Mucosa of descending colon (tissue), 3 donors: Measurements from ENCODE around the gene DLK1. TPM values are rescaled to one million over a fixed set of nuclear protein-coding genes. Genes with fewer than 3 reads are reported as not detected.

Experiments used
- ATAC-seq: fragments of 200-7000 bp; cut with Tn5 transposase; one replicate; pipeline ENCODE4 v1.9.1; 2020; ENCODE audit warnings: mild to moderate bottlenecking, moderate library complexity
- DNase-seq, 3 donors: peaks; one replicate each; pipeline ENCODE4 v3.0.0-alpha.2; 2020
- H3K36me3 ChIP-seq: fragments of 200-600 bp; one replicate; pipeline ENCODE4 v1.8.0; 2021; ENCODE audit warnings: low read depth, mild to moderate bottlenecking
- H3K4me1 ChIP-seq: fragments of 200-600 bp; one replicate; pipeline ENCODE4 v1.8.0; 2021; ENCODE audit warnings: low read depth, mild to moderate bottlenecking
- H3K4me3 ChIP-seq: fragments of 200-600 bp; one replicate; pipeline ENCODE4 v1.8.0; 2021; ENCODE audit warnings: mild to moderate bottlenecking
- H3K9me3 ChIP-seq: fragments of 200-600 bp; one replicate; pipeline ENCODE4 v1.8.0; 2021; ENCODE audit warnings: mild to moderate bottlenecking
- intact Hi-C, 2 donors: fragments of 100-400 bp; cut with DNase I in 1 of 2; cut with micrococcal nuclease in 1 of 2; formaldehyde crosslinking; loops; one replicate each; pipeline versions ENCODE4 v1.11.0 to v1.11.1; 2022; cut with DNase I, micrococcal nuclease
- total RNA-seq, 3 donors: library from RNA; stranded (reverse); fragmentation: NEBNext Ultra II Directional in 2 of 3; extraction: Animal tissue kit (Norgen Biotek cat#: 25700) in 2 of 3; gene quantifications; one replicate each; pipeline versions ENCODE4 v1.2.1 to v1.2.4, GENCODE V29; 2021 to 2023
- TF ChIP-seq, protein P1 (sequence below): fragments of 200-600 bp; IDR thresholded peaks from one replicate; pipeline ENCODE4 v1.8.0; 2022; ENCODE audit warnings: antibody characterized with exemption, mild to moderate bottlenecking
- donor health status: DM: no; HTN: no; CAD: no; lungs with moderate emphysema.
- donor health status: DM: no; HTN: no; CAD: no.
- donor health status: DM: no; HTN: yes; CAD: no.

Gene DLK1
- total RNA-seq, 3 donors from 2014 or later = 1.9 TPM; not detected in 2

DNA sequence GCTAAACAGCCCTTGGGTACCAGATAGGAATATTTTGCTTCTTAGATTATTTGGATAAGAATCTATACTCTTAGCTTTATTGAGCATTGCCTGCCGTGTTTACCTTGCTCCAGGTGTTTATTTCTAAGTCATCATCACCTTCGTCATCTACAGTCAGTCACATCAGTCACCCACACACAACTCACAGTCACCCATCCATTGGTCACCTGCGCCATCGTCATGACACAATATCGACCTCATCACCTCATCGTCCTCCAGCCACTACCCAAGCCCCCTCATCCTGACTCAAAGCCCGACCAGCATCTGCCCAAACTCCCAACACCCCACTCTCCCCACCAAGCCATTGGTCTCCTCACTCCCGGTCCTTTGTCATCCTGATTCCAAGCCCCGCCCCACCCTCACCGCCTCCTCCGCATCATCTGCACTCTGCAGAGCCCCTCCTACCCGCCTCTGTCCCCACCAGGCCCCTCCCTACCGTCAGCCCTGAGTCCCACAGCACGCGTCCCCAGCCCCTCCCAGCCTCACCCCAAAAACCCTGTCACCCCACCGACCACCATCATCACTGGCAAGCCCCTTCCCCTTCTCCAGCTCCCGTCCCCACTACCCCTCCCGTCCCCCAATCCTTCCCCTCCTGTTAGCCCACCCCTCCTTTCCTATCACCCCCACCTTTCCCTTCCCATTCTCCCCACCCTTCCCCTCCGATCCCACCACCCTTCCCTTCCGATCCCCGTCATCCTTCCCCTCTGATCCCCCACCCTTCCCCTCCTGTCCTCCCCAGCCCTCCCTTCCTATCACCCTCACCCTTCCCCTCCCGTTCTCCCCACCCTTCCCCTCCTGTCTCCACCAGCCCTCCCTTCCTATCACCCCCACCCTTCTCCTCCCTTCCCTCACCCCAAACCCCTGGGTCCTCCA lies 9.8 kb downstream of the DLK1 start:
- no peak overlapping the region for H3K4me3 ChIP-seq
- H3K36me3 ChIP-seq = no peaks in the 10 kb centered on the region
- no peaks in the 10 kb centered on the region for H3K4me1 ChIP-seq
- ATAC-seq = no peak
- intact Hi-C loops = no loop called here
- H3K9me3 ChIP-seq = no peaks in the 10 kb centered on the region
- TF ChIP-seq, protein P1, sequence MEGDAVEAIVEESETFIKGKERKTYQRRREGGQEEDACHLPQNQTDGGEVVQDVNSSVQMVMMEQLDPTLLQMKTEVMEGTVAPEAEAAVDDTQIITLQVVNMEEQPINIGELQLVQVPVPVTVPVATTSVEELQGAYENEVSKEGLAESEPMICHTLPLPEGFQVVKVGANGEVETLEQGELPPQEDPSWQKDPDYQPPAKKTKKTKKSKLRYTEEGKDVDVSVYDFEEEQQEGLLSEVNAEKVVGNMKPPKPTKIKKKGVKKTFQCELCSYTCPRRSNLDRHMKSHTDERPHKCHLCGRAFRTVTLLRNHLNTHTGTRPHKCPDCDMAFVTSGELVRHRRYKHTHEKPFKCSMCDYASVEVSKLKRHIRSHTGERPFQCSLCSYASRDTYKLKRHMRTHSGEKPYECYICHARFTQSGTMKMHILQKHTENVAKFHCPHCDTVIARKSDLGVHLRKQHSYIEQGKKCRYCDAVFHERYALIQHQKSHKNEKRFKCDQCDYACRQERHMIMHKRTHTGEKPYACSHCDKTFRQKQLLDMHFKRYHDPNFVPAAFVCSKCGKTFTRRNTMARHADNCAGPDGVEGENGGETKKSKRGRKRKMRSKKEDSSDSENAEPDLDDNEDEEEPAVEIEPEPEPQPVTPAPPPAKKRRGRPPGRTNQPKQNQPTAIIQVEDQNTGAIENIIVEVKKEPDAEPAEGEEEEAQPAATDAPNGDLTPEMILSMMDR = no peak
- DNase-seq = no peak

DNA sequence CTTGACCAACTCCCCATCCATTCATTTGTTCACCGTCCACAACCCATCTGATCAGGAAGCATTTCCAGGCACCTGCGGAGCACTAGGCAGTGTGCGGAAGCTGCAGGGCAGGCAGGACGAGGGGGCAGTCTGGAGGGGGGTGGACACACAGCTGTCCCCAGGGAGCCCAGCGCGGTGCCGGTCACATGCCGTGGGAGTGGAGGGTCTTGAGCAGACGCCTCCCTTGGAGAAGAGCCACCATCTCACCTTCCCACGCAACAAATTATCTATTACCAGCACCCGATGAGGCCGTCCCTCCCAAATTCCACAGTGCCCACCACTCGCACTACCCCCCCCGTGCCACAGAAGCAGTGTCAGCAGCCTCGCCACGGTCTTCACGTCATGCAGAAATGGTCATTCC lies 10.8 kb downstream of the DLK1 start:
- TF ChIP-seq, protein P1 = no peak
- H3K4me1 ChIP-seq = no peaks in the 10 kb centered on the region
- no peaks in the 10 kb centered on the region for H3K36me3 ChIP-seq
- DNase-seq (no peak), ATAC-seq (no peak)
- H3K9me3 ChIP-seq = no peaks in the 10 kb centered on the region
- no peak overlapping the region for H3K4me3 ChIP-seq
- intact Hi-C loops = no loop called here

DNA sequence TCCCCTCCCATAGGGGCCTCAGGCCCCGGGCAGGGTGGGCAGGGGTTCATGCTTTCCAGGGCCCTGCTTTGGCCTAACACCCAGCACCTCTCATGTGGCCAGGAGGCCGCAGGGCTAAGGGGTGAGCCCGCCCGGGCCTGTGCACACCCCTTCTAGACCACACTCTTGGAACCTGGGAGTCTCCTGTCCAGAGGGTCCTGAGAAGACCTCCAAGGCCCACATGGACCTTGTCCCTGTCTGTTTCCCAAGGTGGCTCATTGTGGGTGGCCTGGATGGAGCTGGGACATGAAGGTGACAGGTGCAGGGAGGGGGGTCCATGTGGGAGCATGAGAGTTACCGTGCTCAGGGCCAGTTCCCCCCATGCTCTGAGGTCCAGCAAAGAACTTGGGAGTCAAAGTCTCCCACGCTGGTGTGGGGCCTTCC lies 11.6 kb downstream of the DLK1 start:
- no peak overlapping the region for H3K4me3 ChIP-seq
- DNase-seq = no peak
- no peak for ATAC-seq
- intact Hi-C loops = no loop called here
- H3K4me1 ChIP-seq = no peaks in the 10 kb centered on the region
- H3K36me3 ChIP-seq = no peaks in the 10 kb centered on the region
- H3K9me3 ChIP-seq = no peaks in the 10 kb centered on the region
- TF ChIP-seq, protein P1 = no peak

DNA sequence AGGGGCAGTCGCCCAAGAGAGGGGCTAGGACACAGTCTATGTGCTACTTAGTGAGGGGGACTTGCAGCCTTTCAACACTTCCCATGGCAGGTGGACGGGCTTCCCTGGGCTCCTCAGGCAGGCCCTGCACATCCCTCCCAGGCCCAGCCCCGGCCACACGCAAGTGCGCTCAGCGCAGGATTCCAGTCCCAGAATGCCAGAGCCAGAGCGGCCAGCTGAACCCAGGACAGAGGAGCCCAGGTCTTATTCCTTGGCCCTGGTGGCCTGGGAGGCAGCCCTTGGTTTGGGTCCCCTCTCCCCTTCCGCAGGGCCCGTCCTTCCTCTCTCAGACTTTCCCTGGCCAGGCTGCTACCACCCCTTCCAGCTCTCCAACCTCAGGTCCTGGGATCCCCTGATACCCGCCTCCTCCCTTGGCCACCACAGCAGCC lies 12.0 kb downstream of the DLK1 start:
- no peak for ATAC-seq
- Histone ChIP-seq H3K36me3 (no peaks in the 10 kb centered on the region), H3K4me1 (no peaks in the 10 kb centered on the region), H3K9me3 (no peaks in the 10 kb centered on the region), H3K4me3 (no peak overlapping the region)
- no peak for DNase-seq
- TF ChIP-seq, protein P1 = no peak
- intact Hi-C loops = no loop called here

- no peaks in the 10 kb centered on the region for H3K9me3 ChIP-seq
- H3K36me3 ChIP-seq = no peaks in the 10 kb centered on the region
- no peaks in the 10 kb centered on the region for H3K4me1 ChIP-seq
- ATAC-seq (no peak), DNase-seq (no peak)
- intact Hi-C loops = no loop called here
- TF ChIP-seq, protein P1 = no peak
- no peak overlapping the region for H3K4me3 ChIP-seq
Observed at GRCh38 chr14:100739306-100739705, 12.6 kb downstream of the DLK1 start.
